Mesenchymal stem cell (in vitro differentiated cells and primary cell): ENCODE data around the gene EIF4H.

ENCODE experiments used
- DNase-seq: peaks from one replicate; pipeline ENCODE4 v3.0.0-alpha.2; 2013
- H2AFZ ChIP-seq: one replicate; pipeline ENCODE4 v1.6.1; 2013; ENCODE audit warnings: low read depth, mild to moderate bottlenecking, control low read depth, inconsistent platforms, low read length, moderate library complexity
- H2AK5ac ChIP-seq: 2 replicates; pipeline ENCODE4 v1.6.1; 2013; ENCODE audit warnings: low read length, moderate library complexity, mild to moderate bottlenecking, inconsistent platforms; ENCODE audit not compliant: severe bottlenecking
- H2BK120ac ChIP-seq: one replicate; pipeline ENCODE4 v1.6.1; 2013; ENCODE audit warnings: low read depth, mild to moderate bottlenecking, inconsistent platforms, low read length, moderate library complexity
- H2BK12ac ChIP-seq, 2 experiments: one replicate each; pipeline ENCODE4 v1.6.1; 2013; ENCODE audit warnings: inconsistent platforms in 2 of 2, low read length in 2 of 2, mild to moderate bottlenecking in 2 of 2, moderate library complexity in 2 of 2, control low read depth in 1 of 2
- H2BK15ac ChIP-seq: one replicate; pipeline ENCODE4 v1.6.1; 2013; ENCODE audit warnings: mild to moderate bottlenecking, low read depth, inconsistent platforms; ENCODE audit not compliant: poor library complexity, severe bottlenecking
- H2BK5ac ChIP-seq: 2 replicates; pipeline ENCODE4 v1.6.1; 2013; ENCODE audit warnings: low read depth, mild to moderate bottlenecking, low read length, control low read depth, inconsistent platforms; ENCODE audit not compliant: poor library complexity, severe bottlenecking
- H3K14ac ChIP-seq, 2 experiments: one replicate each; pipeline ENCODE4 v1.6.1; 2013; ENCODE audit warnings: inconsistent platforms in 2 of 2, low read length in 2 of 2, control low read depth in 1 of 2, mild to moderate bottlenecking in 1 of 2, moderate library complexity in 1 of 2
- H3K18ac ChIP-seq, 2 experiments: one replicate each; pipeline ENCODE4 v1.6.1; 2013; ENCODE audit warnings: inconsistent platforms in 2 of 2, low read length in 2 of 2, control low read depth in 1 of 2, low read depth in 1 of 2, mild to moderate bottlenecking in 1 of 2
- H3K23ac ChIP-seq, 2 experiments: one replicate each; pipeline ENCODE4 v1.6.1; 2013; ENCODE audit warnings: inconsistent platforms in 2 of 2, low read length in 2 of 2, mild to moderate bottlenecking in 2 of 2, moderate library complexity in 2 of 2, control low read depth in 1 of 2
- H3K27ac ChIP-seq: 2 replicates; pipeline ENCODE4 v1.5.1; 2013; ENCODE audit warnings: mild to moderate bottlenecking, moderate library complexity, low read length, control low read depth, inconsistent platforms; ENCODE audit not compliant: poor library complexity, severe bottlenecking
- H3K27me3 ChIP-seq, 2 experiments: 2 replicates each; pipeline versions ENCODE4 v1.6.1 to v1.7.0; 2013; ENCODE audit warnings: low read length in 2 of 2, mild to moderate bottlenecking in 2 of 2, moderate library complexity in 2 of 2, control low read depth in 1 of 2, inconsistent platforms in 1 of 2; ENCODE audit not compliant: control insufficient read depth in 1 of 2, insufficient read depth in 1 of 2
- H3K36me3 ChIP-seq, 2 experiments: 2 replicates each; pipeline versions ENCODE4 v1.6.1 to v1.7.0; 2013; ENCODE audit warnings: low read length in 2 of 2, control low read depth in 1 of 2, inconsistent platforms in 1 of 2, low read depth in 1 of 2, mild to moderate bottlenecking in 1 of 2; ENCODE audit not compliant: insufficient read depth in 2 of 2, control insufficient read depth in 1 of 2
- H3K4ac ChIP-seq, 2 experiments: one replicate each; pipeline ENCODE4 v1.6.1; 2013; ENCODE audit warnings: inconsistent platforms in 2 of 2, low read length in 2 of 2, mild to moderate bottlenecking in 2 of 2, moderate library complexity in 2 of 2, control low read depth in 1 of 2, low read depth in 1 of 2
- H3K4me1 ChIP-seq: 2 replicates; pipeline ENCODE4 v1.6.1; 2013; ENCODE audit warnings: low read depth, low read length, control low read depth; ENCODE audit not compliant: control insufficient read depth, insufficient read depth
- H3K4me2 ChIP-seq: 2 replicates; pipeline ENCODE4 v1.6.1; 2013; ENCODE audit warnings: low read length, mild to moderate bottlenecking, inconsistent platforms; ENCODE audit not compliant: poor library complexity, severe bottlenecking
- H3K4me3 ChIP-seq, 2 experiments: 2 replicates each; pipeline versions ENCODE4 v1.5.1 to v1.7.0; 2013; ENCODE audit warnings: low read length in 2 of 2, mild to moderate bottlenecking in 2 of 2, control low read depth in 1 of 2, low read depth in 1 of 2; ENCODE audit not compliant: insufficient read depth in 1 of 2
- H3K79me1 ChIP-seq: replicated peaks from 2 replicates; pipeline ENCODE4 v1.6.1; 2013; ENCODE audit warnings: mild to moderate bottlenecking, control low read depth, low read length, inconsistent platforms; ENCODE audit not compliant: poor library complexity, severe bottlenecking
- H3K9ac ChIP-seq: 2 replicates; pipeline ENCODE4 v1.7.0; 2013; ENCODE audit warnings: mild to moderate bottlenecking, low read length, moderate library complexity
- H3K9me3 ChIP-seq: 2 replicates; pipeline ENCODE4 v1.7.0; 2013; ENCODE audit warnings: mild to moderate bottlenecking, low read length; ENCODE audit not compliant: control insufficient read depth
- H4K8ac ChIP-seq: one replicate; pipeline ENCODE4 v1.6.1; 2013; ENCODE audit warnings: inconsistent platforms, mild to moderate bottlenecking, low read length, moderate library complexity
- H4K91ac ChIP-seq: one replicate; pipeline ENCODE4 v1.6.1; 2013; ENCODE audit warnings: mild to moderate bottlenecking, low read length, inconsistent platforms
- WGBS: methylation state at CpG from one replicate; pipeline ENCODE4 v1.1.7; 2013; ENCODE audit warnings: mixed read lengths; 5-methylcytosine and 5-hydroxymethylcytosine counted together

The EIF4H gene

DNA sequence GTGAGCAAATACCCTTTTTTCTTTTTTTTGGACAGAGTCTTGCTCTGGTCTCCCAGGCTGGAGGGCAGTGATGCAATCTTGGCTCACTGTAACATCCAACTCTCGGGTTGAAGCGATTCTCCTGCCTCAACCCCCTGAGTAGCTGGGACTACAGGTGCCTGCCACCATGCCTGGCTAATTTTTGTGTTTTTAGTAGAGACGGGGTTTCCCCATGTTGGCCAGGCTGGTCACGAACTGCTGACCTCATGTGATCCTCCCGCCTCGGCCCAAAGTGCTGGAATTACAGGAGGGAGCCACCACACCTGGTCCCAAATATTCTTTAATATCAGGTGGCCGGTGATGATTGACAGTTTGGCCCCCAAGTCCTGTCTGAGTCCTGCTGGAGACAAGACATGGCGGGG lies 42.2 kb downstream of the EIF4H start:
- no peak overlapping the region for H2AK5ac ChIP-seq
- no peak overlapping the region for H2BK12ac ChIP-seq
- H2BK15ac ChIP-seq: no peak overlapping the region
- H3K36me3 ChIP-seq: no peaks in the 10 kb centered on the region
- H3K18ac ChIP-seq: no peak overlapping the region
- no peak overlapping the region for H3K14ac ChIP-seq
- no peak overlapping the region for H2BK5ac ChIP-seq
- peaks cover 0 to 8% of the 10 kb centered on the region in 2 experiments for H3K27me3 ChIP-seq
- 89% methylated on average over 8 of the region's 8 CpGs for WGBS
- H3K9me3 ChIP-seq: no peaks in the 10 kb centered on the region
- H2BK120ac ChIP-seq: no peak overlapping the region
- no peak overlapping the region for H3K9ac ChIP-seq
- peaks cover 3% of the 10 kb centered on the region for H3K4me1 ChIP-seq
- no peak overlapping the region for H3K23ac ChIP-seq
- no peaks in the 10 kb centered on the region for H3K79me1 ChIP-seq
- H4K91ac ChIP-seq: no peak overlapping the region
- H4K8ac ChIP-seq: no peak overlapping the region
- no peak overlapping the region for H3K27ac ChIP-seq
- H3K4me2 ChIP-seq: no peak overlapping the region
- H3K4me3 ChIP-seq: no peak overlapping the region
- no peak for DNase-seq
- no peak overlapping the region for H3K4ac ChIP-seq
- H2AFZ ChIP-seq: no peak overlapping the region

GRCh38 chr7:74217455-74218342 lies 43.5 kb downstream of the EIF4H start:
- Histone ChIP-seq H4K91ac (no peak overlapping the region), H3K4me2 (no peak overlapping the region), H3K9ac (no peak overlapping the region), H2BK120ac (no peak overlapping the region), H3K23ac (no peak overlapping the region), H3K36me3 (no peaks in the 10 kb centered on the region), H3K4ac (no peak overlapping the region), H3K14ac (no peak overlapping the region), H2BK5ac (no peak overlapping the region), H3K4me3 (no peak overlapping the region), H2AK5ac (no peak overlapping the region), H3K9me3 (no peaks in the 10 kb centered on the region), H3K27me3 (peaks cover 0 to 8% of the 10 kb centered on the region in 2 experiments), H3K18ac (peak overlapping the region in 1 of 2 experiments; percentile 46), H2BK15ac (no peak overlapping the region), H3K4me1 (peaks cover 3% of the 10 kb centered on the region), H2BK12ac (no peak overlapping the region), H2AFZ (no peak overlapping the region), H4K8ac (no peak overlapping the region), H3K79me1 (no peaks in the 10 kb centered on the region), H3K27ac (no peak overlapping the region)
- no peak for DNase-seq
- 85% methylated on average over 19 of the region's 20 CpGs for WGBS

GRCh38 chr7:74218343-74218698 lies 44.2 kb downstream of the EIF4H start:
- 100% methylated on average over 2 of the region's 2 CpGs for WGBS
- no peak overlapping the region for H3K14ac ChIP-seq
- no peak overlapping the region for H2BK120ac ChIP-seq
- H3K27ac ChIP-seq: no peak overlapping the region
- no peak overlapping the region for H2AK5ac ChIP-seq
- H2BK15ac ChIP-seq: no peak overlapping the region
- H2AFZ ChIP-seq: no peak overlapping the region
- H3K9me3 ChIP-seq: no peaks in the 10 kb centered on the region
- peaks cover 3% of the 10 kb centered on the region for H3K4me1 ChIP-seq
- H3K36me3 ChIP-seq: peaks cover 0 to 1% of the 10 kb centered on the region in 2 experiments
- H3K27me3 ChIP-seq: peaks cover 0 to 8% of the 10 kb centered on the region in 2 experiments
- H3K4me2 ChIP-seq: no peak overlapping the region
- no peak for DNase-seq
- H3K79me1 ChIP-seq: no peaks in the 10 kb centered on the region
- no peak overlapping the region for H2BK5ac ChIP-seq
- H4K8ac ChIP-seq: no peak overlapping the region
- no peak overlapping the region for H3K9ac ChIP-seq
- H3K18ac ChIP-seq: no peak overlapping the region
- no peak overlapping the region for H3K23ac ChIP-seq
- H3K4me3 ChIP-seq: no peak overlapping the region
- no peak overlapping the region for H4K91ac ChIP-seq
- no peak overlapping the region for H2BK12ac ChIP-seq
- H3K4ac ChIP-seq: no peak overlapping the region

DNA sequence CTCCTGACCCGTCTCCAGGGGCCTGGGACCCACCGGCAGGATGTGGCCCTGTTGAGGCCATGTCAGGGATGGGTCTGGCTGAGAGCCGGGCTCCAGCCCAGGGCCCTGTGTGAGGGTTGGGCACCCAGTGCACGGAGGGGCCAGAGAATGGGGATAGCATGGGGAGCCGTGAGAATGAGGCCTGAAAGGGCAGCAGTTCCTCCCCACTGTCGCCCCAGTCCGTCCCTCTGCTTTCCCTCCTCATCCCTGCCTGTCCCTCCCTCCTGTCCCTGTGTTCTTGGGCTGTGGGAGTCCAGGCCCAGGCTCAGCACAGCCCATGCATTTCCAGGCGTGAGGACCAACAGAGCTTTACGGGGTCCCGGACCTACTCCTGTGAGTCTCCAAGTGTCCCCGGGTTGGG lies 45.3 kb downstream of the EIF4H start:
- Histone ChIP-seq H3K9me3 (no peaks in the 10 kb centered on the region), H2AK5ac (no peak overlapping the region), H3K27ac (no peak overlapping the region), H4K8ac (peak overlapping the region; percentile 43), H2BK15ac (no peak overlapping the region), H2BK12ac (no peak overlapping the region), H3K14ac (no peak overlapping the region), H4K91ac (peak overlapping the region; percentile 52), H3K27me3 (peaks cover 0 to 8% of the 10 kb centered on the region in 2 experiments), H2BK5ac (no peak overlapping the region), H2AFZ (no peak overlapping the region), H3K36me3 (peaks cover 0 to 9% of the 10 kb centered on the region in 2 experiments), H3K18ac (peak overlapping the region in 1 of 2 experiments; percentile 28), H3K9ac (no peak overlapping the region), H3K4me2 (no peak overlapping the region), H3K23ac (no peak overlapping the region), H2BK120ac (no peak overlapping the region), H3K79me1 (no peaks in the 10 kb centered on the region), H3K4ac (no peak overlapping the region), H3K4me3 (peak overlapping the region in 1 of 2 experiments; percentile 3), H3K4me1 (peaks cover 3% of the 10 kb centered on the region)
- no peak for DNase-seq
- 95% methylated on average over 11 of the region's 11 CpGs for WGBS
